HG03460 (cell line): Measurements from ENCODE around the gene POLA1.

ENCODE experiments used
- ATAC-seq: cut with Tn5 transposase; IDR thresholded peaks from one replicate; pipeline ENCODE4 v1.9.1; 2021; ENCODE audit not compliant: unreplicated experiment

POLA1 gene

GRCh38 chrX:25020391-25020904, 326.7 kb downstream of the POLA1 start:
- ATAC-seq = no peak

- ATAC-seq = no peak
These were observed 327.3 kb downstream of the POLA1 start for GRCh38 chrX:25020905-25021449.

- ATAC-seq = no peak
These were observed 329.0 kb downstream of the POLA1 start for GRCh38 chrX:25022499-25023325.

- ATAC-seq = no peak
These were observed 330.2 kb downstream of the POLA1 start for GRCh38 chrX:25023908-25024307.

GRCh38 chrX:25025615-25026014, 331.9 kb downstream of the POLA1 start:
- ATAC-seq = no peak

- ATAC-seq = no peak
These were observed 332.9 kb downstream of the POLA1 start for GRCh38 chrX:25026576-25026975.

- ATAC-seq = no peak
These were observed 335.0 kb downstream of the POLA1 start for GRCh38 chrX:25028726-25029125.

- ATAC-seq = no peak
These were observed 335.6 kb downstream of the POLA1 start for GRCh38 chrX:25029288-25029825.

- ATAC-seq = no peak
These were observed 341.2 kb downstream of the POLA1 start for GRCh38 chrX:25034889-25035288.

- ATAC-seq = no peak
These were observed 345.3 kb downstream of the POLA1 start for GRCh38 chrX:25039036-25039435.

- no peak for ATAC-seq
These were observed 349.5 kb downstream of the POLA1 start for GRCh38 chrX:25043192-25043591.
